Measurements from ENCODE around the gene PCDHA7. TPM values are rescaled to one million over a fixed set of nuclear protein-coding genes. Genes with fewer than 3 reads are reported as not detected.
A peak's percentile ranks its signal among the peaks of the same experiment; 100 is the strongest.
"Not testable (repeated sequence)": the region's sequence is repeated elsewhere in the genome, so short reads cannot be mapped to it uniquely, and the experiment has no call there.

The PCDHA7 gene, protein sequence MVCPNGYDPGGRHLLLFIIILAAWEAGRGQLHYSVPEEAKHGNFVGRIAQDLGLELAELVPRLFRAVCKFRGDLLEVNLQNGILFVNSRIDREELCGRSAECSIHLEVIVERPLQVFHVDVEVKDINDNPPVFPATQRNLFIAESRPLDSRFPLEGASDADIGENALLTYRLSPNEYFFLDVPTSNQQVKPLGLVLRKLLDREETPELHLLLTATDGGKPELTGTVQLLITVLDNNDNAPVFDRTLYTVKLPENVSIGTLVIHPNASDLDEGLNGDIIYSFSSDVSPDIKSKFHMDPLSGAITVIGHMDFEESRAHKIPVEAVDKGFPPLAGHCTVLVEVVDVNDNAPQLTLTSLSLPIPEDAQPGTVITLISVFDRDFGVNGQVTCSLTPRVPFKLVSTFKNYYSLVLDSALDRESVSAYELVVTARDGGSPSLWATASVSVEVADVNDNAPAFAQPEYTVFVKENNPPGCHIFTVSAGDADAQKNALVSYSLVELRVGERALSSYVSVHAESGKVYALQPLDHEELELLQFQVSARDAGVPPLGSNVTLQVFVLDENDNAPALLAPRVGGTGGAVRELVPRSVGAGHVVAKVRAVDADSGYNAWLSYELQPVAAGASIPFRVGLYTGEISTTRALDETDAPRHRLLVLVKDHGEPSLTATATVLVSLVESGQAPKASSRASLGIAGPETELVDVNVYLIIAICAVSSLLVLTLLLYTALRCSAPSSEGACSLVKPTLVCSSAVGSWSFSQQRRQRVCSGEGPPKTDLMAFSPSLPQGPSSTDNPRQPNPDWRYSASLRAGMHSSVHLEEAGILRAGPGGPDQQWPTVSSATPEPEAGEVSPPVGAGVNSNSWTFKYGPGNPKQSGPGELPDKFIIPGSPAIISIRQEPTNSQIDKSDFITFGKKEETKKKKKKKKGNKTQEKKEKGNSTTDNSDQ
- under 1 TPM in 2 of 4 donors, not detected in 2; 0.15 to 0.19 TPM for total RNA-seq

DNA sequence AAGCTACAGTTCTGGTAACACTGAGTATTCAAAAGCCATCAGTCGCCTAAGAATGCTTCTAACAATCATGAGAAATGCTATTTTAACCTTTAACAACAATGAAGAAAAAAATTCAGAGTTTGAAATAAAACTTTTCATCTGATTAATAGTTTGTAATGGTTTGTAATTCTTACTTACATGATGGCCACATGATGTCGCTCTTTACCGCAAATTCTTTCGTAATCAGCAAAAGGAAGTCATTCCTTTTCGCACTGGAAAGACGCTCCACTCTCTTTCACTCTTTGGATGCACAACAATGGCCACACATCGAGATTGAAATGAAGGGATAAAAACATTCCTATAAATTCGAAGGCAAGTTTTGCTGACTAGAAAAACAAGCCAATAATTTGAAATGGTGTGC lies at the start of gene PCDHA7:
TSS of gene PCDHA7 (plus strand) at position 277 of the 400 bp plus-strand sequence. CDS start at position 392, 115 bp downstream.
- peaks cover 0 to 46% (median 29%) of the 10 kb centered on the region in 3 donors for H3K9me3 ChIP-seq
- no peaks in the 10 kb centered on the region for H3K4me1 ChIP-seq
- DNase-seq, result no peak
- intact Hi-C loops (cut with DNase I), result no loop called here
- peak within 1 kb of the TSS in 1 of 4 donors; percentile 28 for H3K4me3 ChIP-seq
- H3K27ac ChIP-seq, result no peak within 1 kb of the TSS
- TF ChIP-seq, protein P1, sequence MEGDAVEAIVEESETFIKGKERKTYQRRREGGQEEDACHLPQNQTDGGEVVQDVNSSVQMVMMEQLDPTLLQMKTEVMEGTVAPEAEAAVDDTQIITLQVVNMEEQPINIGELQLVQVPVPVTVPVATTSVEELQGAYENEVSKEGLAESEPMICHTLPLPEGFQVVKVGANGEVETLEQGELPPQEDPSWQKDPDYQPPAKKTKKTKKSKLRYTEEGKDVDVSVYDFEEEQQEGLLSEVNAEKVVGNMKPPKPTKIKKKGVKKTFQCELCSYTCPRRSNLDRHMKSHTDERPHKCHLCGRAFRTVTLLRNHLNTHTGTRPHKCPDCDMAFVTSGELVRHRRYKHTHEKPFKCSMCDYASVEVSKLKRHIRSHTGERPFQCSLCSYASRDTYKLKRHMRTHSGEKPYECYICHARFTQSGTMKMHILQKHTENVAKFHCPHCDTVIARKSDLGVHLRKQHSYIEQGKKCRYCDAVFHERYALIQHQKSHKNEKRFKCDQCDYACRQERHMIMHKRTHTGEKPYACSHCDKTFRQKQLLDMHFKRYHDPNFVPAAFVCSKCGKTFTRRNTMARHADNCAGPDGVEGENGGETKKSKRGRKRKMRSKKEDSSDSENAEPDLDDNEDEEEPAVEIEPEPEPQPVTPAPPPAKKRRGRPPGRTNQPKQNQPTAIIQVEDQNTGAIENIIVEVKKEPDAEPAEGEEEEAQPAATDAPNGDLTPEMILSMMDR (IDR thresholded peaks at IDR 0.05), result no peak
- TF ChIP-seq POLR2A (IDR thresholded peaks at IDR 0.05), result no peak
- H3K27me3 ChIP-seq, result peaks cover 0 to 36% (median 0%) of the 10 kb centered on the region in 4 donors
- 20 to 25% methylated on average over 8 of the region's 8 CpGs for WGBS, 2 donors
- H3K36me3 ChIP-seq, result no peaks in the 10 kb centered on the region

DNA sequence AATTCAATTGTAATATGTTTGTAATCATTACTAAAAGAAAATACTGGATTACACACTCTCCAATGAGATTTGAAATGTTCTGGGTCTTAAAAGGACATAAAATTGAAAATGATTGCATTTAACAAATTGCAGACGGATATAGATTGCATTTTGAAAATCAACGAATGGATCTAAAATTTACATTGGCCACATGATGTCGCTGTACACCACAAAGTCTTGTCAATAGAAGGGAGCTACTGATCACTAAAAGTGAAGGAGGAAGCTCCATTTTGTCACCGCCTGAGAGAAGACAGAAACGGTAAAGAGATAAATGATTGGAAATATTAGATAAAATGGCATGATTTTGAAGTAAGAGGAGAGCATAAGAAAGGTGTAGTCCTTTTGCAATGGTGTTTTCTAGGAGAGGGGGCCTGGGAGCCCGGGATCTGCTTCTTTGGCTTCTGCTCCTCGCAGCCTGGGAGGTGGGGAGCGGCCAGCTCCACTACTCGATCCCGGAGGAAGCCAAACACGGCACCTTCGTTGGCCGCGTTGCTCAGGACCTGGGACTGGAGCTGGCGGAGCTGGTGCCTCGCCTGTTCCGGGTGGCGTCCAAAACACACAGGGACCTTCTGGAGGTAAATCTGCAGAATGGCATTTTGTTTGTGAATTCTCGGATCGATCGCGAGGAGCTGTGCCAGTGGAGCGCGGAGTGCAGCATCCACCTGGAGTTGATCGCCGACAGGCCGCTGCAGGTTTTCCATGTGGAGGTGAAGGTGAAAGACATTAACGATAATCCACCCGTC lies 48.0 kb upstream of the PCDHA7 start, which contains the start of gene PCDHA1:
TSS of gene PCDHA1 (plus strand) at position 236 of the 782 bp plus-strand sequence.
- no peak for TF ChIP-seq POLR2A (IDR thresholded peaks at IDR 0.05)
- TF ChIP-seq, protein P1 (IDR thresholded peaks at IDR 0.05), result no peak
- Histone ChIP-seq H3K27ac (no peak within 1 kb of the TSS), H3K4me3 (no peak within 1 kb of the TSS), H3K9me3 (peaks cover 0 to 79% (median 43%) of the 10 kb centered on the region in 3 donors), H3K27me3 (peaks cover 0 to 38% (median 0%) of the 10 kb centered on the region in 4 donors), H3K4me1 (no peaks in the 10 kb centered on the region), H3K36me3 (no peaks in the 10 kb centered on the region)
- no peak for DNase-seq
- 23 to 48% methylated on average over 21 to 29 of the region's 29 CpGs for WGBS, 2 donors
- intact Hi-C loops (cut with DNase I), result no loop called here

DNA sequence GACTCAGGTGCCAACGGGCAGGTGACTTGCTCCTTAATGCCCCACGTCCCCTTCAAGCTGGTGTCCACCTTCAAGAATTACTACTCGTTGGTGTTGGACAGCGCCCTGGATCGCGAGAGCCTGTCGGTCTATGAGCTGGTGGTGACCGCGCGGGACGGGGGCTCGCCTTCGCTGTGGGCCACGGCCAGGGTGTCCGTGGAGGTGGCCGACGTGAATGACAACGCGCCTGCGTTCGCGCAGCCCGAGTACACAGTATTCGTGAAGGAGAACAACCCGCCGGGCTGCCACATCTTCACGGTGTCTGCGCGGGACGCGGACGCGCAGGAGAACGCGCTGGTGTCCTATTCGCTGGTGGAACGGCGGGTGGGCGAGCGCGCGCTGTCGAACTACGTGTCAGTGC lies 46.6 kb upstream of the PCDHA7 start:
- peaks cover 0 to 74% (median 34%) of the 10 kb centered on the region in 3 donors for H3K9me3 ChIP-seq
- WGBS, 2 donors, result 35 to 78% methylated on average over 5 to 14 of the region's 44 CpGs
- H3K27me3 ChIP-seq, result peaks cover 0 to 43% (median 0%) of the 10 kb centered on the region in 4 donors

DNA sequence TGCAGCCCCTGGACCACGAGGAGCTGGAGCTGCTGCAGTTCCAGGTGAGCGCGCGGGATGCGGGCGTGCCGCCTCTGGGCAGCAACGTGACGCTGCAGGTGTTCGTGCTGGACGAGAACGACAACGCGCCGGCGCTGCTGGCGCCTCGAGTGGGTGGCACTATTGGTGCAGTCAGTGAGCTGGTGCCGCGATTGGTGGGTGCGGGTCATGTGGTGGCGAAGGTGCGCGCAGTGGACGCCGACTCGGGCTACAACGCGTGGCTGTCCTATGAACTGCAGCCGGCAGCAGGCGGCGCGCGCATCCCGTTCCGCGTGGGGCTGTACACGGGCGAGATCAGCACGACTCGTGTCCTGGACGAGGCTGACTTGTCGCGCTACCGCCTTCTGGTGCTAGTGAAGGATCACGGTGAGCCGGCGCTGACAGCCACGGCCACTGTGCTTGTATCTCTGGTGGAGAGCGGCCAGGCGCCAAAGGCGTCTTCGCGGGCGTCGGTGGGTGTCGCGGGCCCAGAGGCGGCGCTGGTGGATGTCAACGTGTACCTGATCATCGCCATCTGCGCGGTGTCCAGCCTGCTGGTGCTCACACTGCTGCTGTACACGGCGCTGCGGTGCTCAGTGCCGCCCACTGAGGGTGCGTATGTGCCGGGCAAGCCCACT lies 46.1 kb upstream of the PCDHA7 start:
- intact Hi-C loops (cut with DNase I); DNase-seq; H3K36me3 ChIP-seq; H3K4me1 ChIP-seq; H3K4me3 ChIP-seq; H3K27ac ChIP-seq: not testable (repeated sequence)
- H3K27me3 ChIP-seq, result peaks cover 0 to 46% (median 0%) of the 10 kb centered on the region in 4 donors
- 40 to 54% methylated on average over 6 of the region's 70 CpGs for WGBS, 2 donors
- H3K9me3 ChIP-seq, result peaks cover 0 to 74% (median 30%) of the 10 kb centered on the region in 3 donors

More for the DNA sequence above, 46.6 kb upstream of the PCDHA7 start:
- H3K4me1 ChIP-seq; H3K36me3 ChIP-seq; DNase-seq; H3K27ac ChIP-seq; H3K4me3 ChIP-seq; intact Hi-C loops (cut with DNase I): not testable (repeated sequence)

DNA sequence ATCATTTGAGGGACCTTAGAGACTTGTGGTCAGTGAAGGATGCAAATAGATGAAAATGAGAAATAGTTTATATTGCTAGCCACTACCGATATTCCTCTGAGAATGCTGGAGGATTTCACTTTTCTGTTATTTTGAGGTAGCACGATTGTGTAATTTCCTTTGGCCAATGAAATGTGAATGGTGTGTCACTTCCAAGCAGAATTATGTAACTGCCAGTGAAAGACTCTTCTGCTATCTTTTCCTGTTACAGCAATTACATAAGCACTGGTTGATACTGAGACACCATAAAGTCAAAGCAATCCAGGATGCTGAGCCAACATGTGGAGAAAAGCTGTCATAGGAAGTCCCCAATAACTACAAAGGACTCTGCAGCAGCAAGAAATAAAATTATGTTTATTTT lies 43.0 kb upstream of the PCDHA7 start:
- peaks cover 0 to 78% (median 43%) of the 10 kb centered on the region in 3 donors for H3K9me3 ChIP-seq
- no peak for TF ChIP-seq POLR2A (IDR thresholded peaks at IDR 0.05)
- TF ChIP-seq, protein P1 (IDR thresholded peaks at IDR 0.05), result no peak
- peaks cover 0 to 61% (median 0%) of the 10 kb centered on the region in 4 donors for H3K27me3 ChIP-seq

More for the DNA sequence above, 43.0 kb upstream of the PCDHA7 start:
- no peak overlapping the region for H3K4me3 ChIP-seq
- H3K36me3 ChIP-seq, result no peaks in the 10 kb centered on the region
- no peak for DNase-seq
- WGBS, 2 donors, result 22 to 49% methylated on average over 2 of the region's 2 CpGs
- H3K27ac ChIP-seq, result no peak overlapping the region
- H3K4me1 ChIP-seq, result no peaks in the 10 kb centered on the region
- intact Hi-C loops (cut with DNase I), result no loop called here
